ENCODE data around the gene ANKRD39. TPM values are rescaled to one million over a fixed set of nuclear protein-coding genes. Genes with fewer than 3 reads are reported as not detected.

ANKRD39 gene
- total and polyA plus RNA-seq, 4 donors: 4.7 to 22.7 (median 10.7) TPM

GRCh38 chr2:96882230-96882629 lies 24.4 kb upstream of the ANKRD39 start:
- no peaks in the 10 kb centered on the region for H3K36me3 ChIP-seq (ENCODE audit: control insufficient read depth in 4 of 4, insufficient read depth in 3 of 4, low read depth in 1 of 4, low read length in 3 of 4)
- TF ChIP-seq MAX (IDR thresholded peaks at IDR 0.05) (no peak), ZBTB33 (IDR thresholded peaks at IDR 0.05) (no peak), HNF4G (IDR thresholded peaks at IDR 0.05) (no peak), FOXA1 (IDR thresholded peaks at IDR 0.05) (no peak), SP1 (IDR thresholded peaks at IDR 0.05) (no peak), RAD21 (IDR thresholded peaks at IDR 0.05) (no peak), YY1 (IDR thresholded peaks at IDR 0.05) (no peak), NR2F2 (IDR thresholded peaks at IDR 0.05) (no peak), TAF1 (conservative IDR thresholded peaks at IDR 0.05) (no peak)
- TF ChIP-seq, protein P1, sequence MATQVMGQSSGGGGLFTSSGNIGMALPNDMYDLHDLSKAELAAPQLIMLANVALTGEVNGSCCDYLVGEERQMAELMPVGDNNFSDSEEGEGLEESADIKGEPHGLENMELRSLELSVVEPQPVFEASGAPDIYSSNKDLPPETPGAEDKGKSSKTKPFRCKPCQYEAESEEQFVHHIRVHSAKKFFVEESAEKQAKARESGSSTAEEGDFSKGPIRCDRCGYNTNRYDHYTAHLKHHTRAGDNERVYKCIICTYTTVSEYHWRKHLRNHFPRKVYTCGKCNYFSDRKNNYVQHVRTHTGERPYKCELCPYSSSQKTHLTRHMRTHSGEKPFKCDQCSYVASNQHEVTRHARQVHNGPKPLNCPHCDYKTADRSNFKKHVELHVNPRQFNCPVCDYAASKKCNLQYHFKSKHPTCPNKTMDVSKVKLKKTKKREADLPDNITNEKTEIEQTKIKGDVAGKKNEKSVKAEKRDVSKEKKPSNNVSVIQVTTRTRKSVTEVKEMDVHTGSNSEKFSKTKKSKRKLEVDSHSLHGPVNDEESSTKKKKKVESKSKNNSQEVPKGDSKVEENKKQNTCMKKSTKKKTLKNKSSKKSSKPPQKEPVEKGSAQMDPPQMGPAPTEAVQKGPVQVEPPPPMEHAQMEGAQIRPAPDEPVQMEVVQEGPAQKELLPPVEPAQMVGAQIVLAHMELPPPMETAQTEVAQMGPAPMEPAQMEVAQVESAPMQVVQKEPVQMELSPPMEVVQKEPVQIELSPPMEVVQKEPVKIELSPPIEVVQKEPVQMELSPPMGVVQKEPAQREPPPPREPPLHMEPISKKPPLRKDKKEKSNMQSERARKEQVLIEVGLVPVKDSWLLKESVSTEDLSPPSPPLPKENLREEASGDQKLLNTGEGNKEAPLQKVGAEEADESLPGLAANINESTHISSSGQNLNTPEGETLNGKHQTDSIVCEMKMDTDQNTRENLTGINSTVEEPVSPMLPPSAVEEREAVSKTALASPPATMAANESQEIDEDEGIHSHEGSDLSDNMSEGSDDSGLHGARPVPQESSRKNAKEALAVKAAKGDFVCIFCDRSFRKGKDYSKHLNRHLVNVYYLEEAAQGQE (IDR thresholded peaks at IDR 0.05): no peak
- TF ChIP-seq, protein P2, sequence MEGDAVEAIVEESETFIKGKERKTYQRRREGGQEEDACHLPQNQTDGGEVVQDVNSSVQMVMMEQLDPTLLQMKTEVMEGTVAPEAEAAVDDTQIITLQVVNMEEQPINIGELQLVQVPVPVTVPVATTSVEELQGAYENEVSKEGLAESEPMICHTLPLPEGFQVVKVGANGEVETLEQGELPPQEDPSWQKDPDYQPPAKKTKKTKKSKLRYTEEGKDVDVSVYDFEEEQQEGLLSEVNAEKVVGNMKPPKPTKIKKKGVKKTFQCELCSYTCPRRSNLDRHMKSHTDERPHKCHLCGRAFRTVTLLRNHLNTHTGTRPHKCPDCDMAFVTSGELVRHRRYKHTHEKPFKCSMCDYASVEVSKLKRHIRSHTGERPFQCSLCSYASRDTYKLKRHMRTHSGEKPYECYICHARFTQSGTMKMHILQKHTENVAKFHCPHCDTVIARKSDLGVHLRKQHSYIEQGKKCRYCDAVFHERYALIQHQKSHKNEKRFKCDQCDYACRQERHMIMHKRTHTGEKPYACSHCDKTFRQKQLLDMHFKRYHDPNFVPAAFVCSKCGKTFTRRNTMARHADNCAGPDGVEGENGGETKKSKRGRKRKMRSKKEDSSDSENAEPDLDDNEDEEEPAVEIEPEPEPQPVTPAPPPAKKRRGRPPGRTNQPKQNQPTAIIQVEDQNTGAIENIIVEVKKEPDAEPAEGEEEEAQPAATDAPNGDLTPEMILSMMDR (IDR thresholded peaks at IDR 0.05; ENCODE audit: low read depth, low read length, missing input control): no peak
- no peak overlapping the region for H3K27ac ChIP-seq (ENCODE audit: low read depth in 1 of 2, low read length in 2 of 2)
- WGBS: 81% methylated on average over 12 of the region's 12 CpGs
- peaks cover 0 to 12% (median 0%) of the 10 kb centered on the region in 4 donors for H3K4me1 ChIP-seq (ENCODE audit: control insufficient read depth in 4 of 4, insufficient read depth in 4 of 4, low read length in 3 of 4)
- no peaks in the 10 kb centered on the region for H3K9me3 ChIP-seq (ENCODE audit: control insufficient read depth in 4 of 4, low read length in 3 of 4)
- H3K27me3 ChIP-seq (ENCODE audit: control insufficient read depth in 4 of 4, insufficient read depth in 4 of 4, low read length in 3 of 4): no peaks in the 10 kb centered on the region
- DNase-seq (ENCODE audit: low spot score): no peak
- H3K4me3 ChIP-seq (ENCODE audit: low read depth in 1 of 3, low read length in 3 of 3): no peak overlapping the region
- H3K9ac ChIP-seq (ENCODE audit: low read depth in 1 of 2, low read length in 2 of 2): no peak overlapping the region

- Histone ChIP-seq H3K36me3 (ENCODE audit: control insufficient read depth in 4 of 4, insufficient read depth in 3 of 4, low read depth in 1 of 4, low read length in 3 of 4) (no peaks in the 10 kb centered on the region), H3K4me3 (ENCODE audit: low read depth in 1 of 3, low read length in 3 of 3) (no peak overlapping the region), H3K27ac (ENCODE audit: low read depth in 1 of 2, low read length in 2 of 2) (no peak overlapping the region), H3K9ac (ENCODE audit: low read depth in 1 of 2, low read length in 2 of 2) (no peak overlapping the region), H3K4me1 (ENCODE audit: control insufficient read depth in 4 of 4, insufficient read depth in 4 of 4, low read length in 3 of 4) (peaks cover 0 to 12% (median 0%) of the 10 kb centered on the region in 4 donors), H3K9me3 (ENCODE audit: control insufficient read depth in 4 of 4, low read length in 3 of 4) (no peaks in the 10 kb centered on the region), H3K27me3 (ENCODE audit: control insufficient read depth in 4 of 4, insufficient read depth in 4 of 4, low read length in 3 of 4) (no peaks in the 10 kb centered on the region)
- DNase-seq (ENCODE audit: low spot score): no peak
- WGBS: 82% methylated on average over 10 of the region's 10 CpGs
- TF ChIP-seq RAD21 (IDR thresholded peaks at IDR 0.05) (no peak), FOXA2 (IDR thresholded peaks at IDR 0.05) (no peak), YY1 (IDR thresholded peaks at IDR 0.05) (no peak), GABPA (IDR thresholded peaks at IDR 0.05 in 1 of 2, conservative IDR thresholded peaks at IDR 0.05 in 1 of 2) (no peak), HNF4G (IDR thresholded peaks at IDR 0.05) (no peak), RXRA (IDR thresholded peaks at IDR 0.05) (no peak), ZBTB33 (IDR thresholded peaks at IDR 0.05) (no peak), TAF1 (conservative IDR thresholded peaks at IDR 0.05) (no peak), ATF3 (IDR thresholded peaks at IDR 0.05) (no peak), NR2F2 (IDR thresholded peaks at IDR 0.05) (no peak), EGR1 (IDR thresholded peaks at IDR 0.05; ENCODE audit: low read depth in 2 of 2) (no peak)
- TF ChIP-seq, protein P2 (IDR thresholded peaks at IDR 0.05; ENCODE audit: low read depth, low read length, missing input control): no peak
These were observed 23.8 kb upstream of the ANKRD39 start for GRCh38 chr2:96881349-96882195.
